ENCODE measurements around the gene TYRO3.
"Not testable (repeated sequence)": the region's sequence is repeated elsewhere in the genome, so short reads cannot be mapped to it uniquely, and the experiment has no call there.

TYRO3 gene

GRCh38 chr15:41568350-41569017 lies 9.5 kb downstream of the TYRO3 start:
- H3K4me3 ChIP-seq (ENCODE audit: control insufficient read depth, low read depth, low read length): no peak overlapping the region
- TF ChIP-seq CTCF (IDR thresholded peaks at IDR 0.05; ENCODE audit: control insufficient read depth, insufficient read depth, low read depth, low read length, missing control alignments): no peak
- no peak for DNase-seq (ENCODE audit: low read depth)

GRCh38 chr15:41569232-41569631 lies 10.2 kb downstream of the TYRO3 start:
- not testable (repeated sequence) for H3K4me3 ChIP-seq (ENCODE audit: control insufficient read depth, low read depth, low read length); DNase-seq (ENCODE audit: low read depth)

GRCh38 chr15:41570764-41571163 lies 11.8 kb downstream of the TYRO3 start:
- no peak overlapping the region for H3K4me3 ChIP-seq (ENCODE audit: control insufficient read depth, low read depth, low read length)
- no peak for TF ChIP-seq CTCF (IDR thresholded peaks at IDR 0.05; ENCODE audit: control insufficient read depth, insufficient read depth, low read depth, low read length, missing control alignments)

GRCh38 chr15:41571948-41572347 lies 12.9 kb downstream of the TYRO3 start:
- TF ChIP-seq CTCF (IDR thresholded peaks at IDR 0.05; ENCODE audit: control insufficient read depth, insufficient read depth, low read depth, low read length, missing control alignments): no peak

More at GRCh38 chr15:41570764-41571163, 11.8 kb downstream of the TYRO3 start:
- DNase-seq (ENCODE audit: low read depth): no peak

GRCh38 chr15:41572866-41573265 lies 13.9 kb downstream of the TYRO3 start:
- no peak for DNase-seq (ENCODE audit: low read depth)
- H3K4me3 ChIP-seq (ENCODE audit: control insufficient read depth, low read depth, low read length): no peak overlapping the region
- no peak for TF ChIP-seq CTCF (IDR thresholded peaks at IDR 0.05; ENCODE audit: control insufficient read depth, insufficient read depth, low read depth, low read length, missing control alignments)

More at GRCh38 chr15:41571948-41572347, 12.9 kb downstream of the TYRO3 start:
- no peak overlapping the region for H3K4me3 ChIP-seq (ENCODE audit: control insufficient read depth, low read depth, low read length)
- DNase-seq (ENCODE audit: low read depth): no peak

GRCh38 chr15:41573396-41573795 lies 14.4 kb downstream of the TYRO3 start:
- TF ChIP-seq CTCF (IDR thresholded peaks at IDR 0.05; ENCODE audit: control insufficient read depth, insufficient read depth, low read depth, low read length, missing control alignments): no peak
- no peak for DNase-seq (ENCODE audit: low read depth)
- no peak overlapping the region for H3K4me3 ChIP-seq (ENCODE audit: control insufficient read depth, low read depth, low read length)

GRCh38 chr15:41574158-41574557 lies 15.1 kb downstream of the TYRO3 start:
- no peak overlapping the region for H3K4me3 ChIP-seq (ENCODE audit: control insufficient read depth, low read depth, low read length)
- no peak for TF ChIP-seq CTCF (IDR thresholded peaks at IDR 0.05; ENCODE audit: control insufficient read depth, insufficient read depth, low read depth, low read length, missing control alignments)
- no peak for DNase-seq (ENCODE audit: low read depth)

Data from AG09309 (cell line).